Skeletal muscle tissue (tissue), 4 donors: ENCODE data around the gene ADAMTS12. TPM values are rescaled to one million over a fixed set of nuclear protein-coding genes. Genes with fewer than 3 reads are reported as not detected.

Experiments used
- H3K27ac ChIP-seq: one replicate; pipeline ENCODE4 v1.7.0; 2013; ENCODE audit warnings: mild to moderate bottlenecking, low read depth, low read length, inconsistent platforms
- H3K27me3 ChIP-seq, 3 donors: one replicate each; pipeline ENCODE4 v1.7.0; 2013; ENCODE audit warnings: low read length in 3 of 3; ENCODE audit not compliant: control insufficient read depth in 3 of 3, insufficient read depth in 3 of 3
- H3K36me3 ChIP-seq, 3 donors: one replicate each; pipeline ENCODE4 v1.7.0; 2013; ENCODE audit warnings: low read length in 3 of 3; ENCODE audit not compliant: control insufficient read depth in 3 of 3, insufficient read depth in 3 of 3
- H3K4me1 ChIP-seq, 3 donors: one replicate each; pipeline ENCODE4 v1.7.0; 2013; ENCODE audit warnings: low read length in 3 of 3, mild to moderate bottlenecking in 3 of 3; ENCODE audit not compliant: control insufficient read depth in 3 of 3, insufficient read depth in 3 of 3
- H3K4me3 ChIP-seq, 3 donors: one replicate each; pipeline ENCODE4 v1.7.0; 2013; ENCODE audit warnings: low read length in 3 of 3
- H3K9ac ChIP-seq, 3 donors: one replicate each; pipeline ENCODE4 v1.7.0; 2013; ENCODE audit warnings: low read length in 3 of 3, mild to moderate bottlenecking in 3 of 3, moderate library complexity in 2 of 3, low read depth in 1 of 3
- H3K9me3 ChIP-seq, 3 donors: one replicate each; pipeline ENCODE4 v1.7.0; 2013; ENCODE audit warnings: low read length in 3 of 3; ENCODE audit not compliant: control insufficient read depth in 3 of 3
- total RNA-seq: library from RNA; depleted of rRNA; stranded (reverse); fragments of >200 nt; gene quantifications from one replicate; pipeline ENCODE4 v1.2.3, GENCODE V29; 2014
- donor health status: Osteomylitis.

Gene ADAMTS12
- total RNA-seq, 1 donor from 2014 or later: 19.3 TPM

DNA sequence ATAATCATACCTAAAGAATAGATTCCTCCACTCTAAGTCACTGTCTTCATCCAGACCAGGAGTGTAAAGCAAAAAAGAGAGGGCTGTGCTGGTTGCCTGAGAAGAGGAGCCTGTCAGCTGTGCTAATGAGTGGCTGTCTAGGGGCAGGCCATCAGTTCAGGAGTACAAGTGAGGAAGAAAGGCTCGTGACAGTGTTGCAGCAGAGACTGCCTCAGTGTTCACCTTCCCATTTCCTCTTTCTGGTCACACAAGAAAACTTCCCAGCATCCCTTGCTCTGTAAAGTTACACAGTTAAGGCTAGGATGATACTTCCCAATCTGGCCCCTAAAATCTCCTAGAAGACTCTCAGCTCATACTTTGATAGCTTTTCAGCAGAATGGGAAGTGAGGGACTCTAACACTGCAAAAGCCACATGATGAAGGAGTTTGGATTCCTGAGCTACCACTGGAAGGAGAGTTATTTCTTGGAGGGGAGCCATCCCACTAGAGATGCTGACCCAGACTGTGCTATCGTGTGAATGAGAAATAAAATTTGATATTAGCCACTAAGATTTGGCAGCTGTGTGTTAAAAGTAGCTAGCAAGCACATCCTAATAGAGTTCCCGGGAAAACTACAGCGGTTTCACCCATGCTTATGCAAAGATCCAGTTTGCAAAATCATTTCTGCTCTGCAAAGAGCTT is 67.1 kb downstream of the ADAMTS12 start:
- no peak overlapping the region for H3K4me3 ChIP-seq
- no peaks in the 10 kb centered on the region for H3K36me3 ChIP-seq
- H3K27ac ChIP-seq: no peak overlapping the region
- H3K27me3 ChIP-seq: no peaks in the 10 kb centered on the region
- H3K4me1 ChIP-seq: peaks cover 0 to 3% (median 0%) of the 10 kb centered on the region in 3 donors
- no peak overlapping the region for H3K9ac ChIP-seq
- peaks cover 0 to 2% (median 0%) of the 10 kb centered on the region in 3 donors for H3K9me3 ChIP-seq

DNA sequence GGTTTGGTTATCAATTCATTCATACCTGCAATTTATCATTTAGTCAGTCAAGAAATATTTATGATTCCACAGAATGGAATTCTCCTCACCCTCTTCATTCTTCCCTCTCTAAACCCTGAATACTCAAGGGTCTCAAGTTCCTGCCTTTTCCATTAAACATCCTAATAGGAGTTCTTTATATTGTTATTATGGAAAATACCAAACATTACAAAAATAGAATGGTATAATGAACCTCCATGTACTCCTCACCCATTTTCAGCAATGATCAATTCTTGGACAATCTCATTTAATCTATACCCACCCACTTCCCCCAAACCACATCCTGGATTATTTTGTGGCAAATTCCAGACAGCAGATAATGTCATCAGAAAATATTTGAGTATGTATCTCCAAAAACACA is 74.5 kb downstream of the ADAMTS12 start:
- Histone ChIP-seq H3K36me3 (no peaks in the 10 kb centered on the region), H3K27ac (no peak overlapping the region), H3K9me3 (peaks cover 0 to 2% (median 0%) of the 10 kb centered on the region in 3 donors), H3K9ac (no peak overlapping the region), H3K4me1 (no peaks in the 10 kb centered on the region), H3K4me3 (no peak overlapping the region), H3K27me3 (no peaks in the 10 kb centered on the region)

DNA sequence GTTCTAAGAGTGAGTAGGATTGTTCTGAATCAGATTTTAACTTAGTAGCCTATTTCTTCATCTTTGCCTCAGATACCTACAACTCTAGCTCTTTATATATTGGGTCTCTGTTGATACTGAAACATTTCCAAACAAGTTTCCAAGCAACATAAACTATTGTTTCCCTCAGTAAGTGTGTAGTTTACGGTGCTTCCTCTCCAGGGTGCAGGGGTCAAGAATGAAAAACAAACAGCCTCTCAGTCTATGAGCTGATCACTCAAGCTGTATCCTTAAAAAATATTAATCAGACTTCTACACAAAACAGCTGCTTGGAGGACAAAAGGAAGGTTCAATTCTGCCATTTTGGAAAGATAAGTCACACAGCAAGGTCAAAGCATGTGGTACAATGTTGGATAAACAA is 75.0 kb downstream of the ADAMTS12 start:
- H3K4me1 ChIP-seq: no peaks in the 10 kb centered on the region
- no peak overlapping the region for H3K4me3 ChIP-seq
- no peak overlapping the region for H3K27ac ChIP-seq
- no peaks in the 10 kb centered on the region for H3K27me3 ChIP-seq
- H3K9ac ChIP-seq: no peak overlapping the region
- peaks cover 0 to 2% (median 0%) of the 10 kb centered on the region in 3 donors for H3K9me3 ChIP-seq
- H3K36me3 ChIP-seq: no peaks in the 10 kb centered on the region

DNA sequence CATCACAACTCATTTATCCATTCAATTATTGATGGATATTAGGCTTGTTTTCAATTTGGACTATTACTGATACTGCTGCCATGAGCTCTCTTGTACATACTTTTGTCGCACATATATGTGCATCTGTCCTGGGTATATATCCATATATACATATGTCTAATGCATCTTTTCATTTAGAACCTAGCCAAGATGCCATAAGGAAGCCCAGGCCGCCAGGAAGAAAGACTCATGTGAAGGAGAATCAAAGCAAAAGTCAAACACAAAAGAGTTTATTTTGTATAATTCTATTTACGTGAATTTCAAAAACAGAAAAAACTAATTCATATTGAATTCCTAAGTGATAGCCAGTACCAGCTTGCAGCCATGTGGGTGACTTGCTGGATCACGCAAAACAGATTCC is 79.0 kb downstream of the ADAMTS12 start:
- H3K27me3 ChIP-seq: no peaks in the 10 kb centered on the region
- H3K9me3 ChIP-seq: peaks cover 0 to 1% (median 0%) of the 10 kb centered on the region in 3 donors
- H3K36me3 ChIP-seq: no peaks in the 10 kb centered on the region
- H3K4me1 ChIP-seq: no peaks in the 10 kb centered on the region
- H3K9ac ChIP-seq: no peak overlapping the region
- no peak overlapping the region for H3K27ac ChIP-seq
- H3K4me3 ChIP-seq: no peak overlapping the region

DNA sequence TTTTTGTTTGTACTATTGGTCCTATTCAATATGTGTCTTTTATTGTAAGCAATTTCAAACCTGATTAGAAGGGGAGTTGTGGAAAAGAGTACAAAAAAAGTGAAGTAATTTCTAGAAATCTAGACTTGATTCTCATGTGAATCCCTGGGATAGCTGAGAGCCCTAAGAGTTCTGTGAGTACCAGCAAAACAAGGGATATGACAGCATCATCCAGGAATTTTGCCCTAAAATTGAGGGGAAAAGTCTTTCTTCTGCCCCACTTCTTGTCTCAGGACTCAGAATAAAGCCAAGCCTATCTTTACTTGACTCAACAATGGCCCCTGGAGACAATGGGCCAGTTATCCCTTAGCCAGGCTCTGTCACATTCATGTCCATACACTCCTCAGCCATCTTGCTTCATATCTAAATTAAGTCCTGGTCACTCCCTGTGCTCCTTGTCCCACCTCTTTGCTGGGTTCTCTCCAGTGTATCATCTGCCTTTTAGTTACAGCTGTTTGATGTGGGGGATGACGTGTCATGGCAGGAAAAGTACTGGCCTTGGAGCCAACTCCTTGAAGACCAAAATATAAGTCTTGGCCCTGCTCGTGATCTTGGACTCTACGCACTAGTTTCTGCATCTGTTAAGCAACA is 81.2 kb downstream of the ADAMTS12 start:
- Histone ChIP-seq H3K27ac (no peak overlapping the region), H3K9ac (no peak overlapping the region), H3K4me3 (no peak overlapping the region), H3K36me3 (no peaks in the 10 kb centered on the region), H3K9me3 (peaks cover 0 to 1% (median 0%) of the 10 kb centered on the region in 3 donors), H3K4me1 (no peaks in the 10 kb centered on the region), H3K27me3 (no peaks in the 10 kb centered on the region)

DNA sequence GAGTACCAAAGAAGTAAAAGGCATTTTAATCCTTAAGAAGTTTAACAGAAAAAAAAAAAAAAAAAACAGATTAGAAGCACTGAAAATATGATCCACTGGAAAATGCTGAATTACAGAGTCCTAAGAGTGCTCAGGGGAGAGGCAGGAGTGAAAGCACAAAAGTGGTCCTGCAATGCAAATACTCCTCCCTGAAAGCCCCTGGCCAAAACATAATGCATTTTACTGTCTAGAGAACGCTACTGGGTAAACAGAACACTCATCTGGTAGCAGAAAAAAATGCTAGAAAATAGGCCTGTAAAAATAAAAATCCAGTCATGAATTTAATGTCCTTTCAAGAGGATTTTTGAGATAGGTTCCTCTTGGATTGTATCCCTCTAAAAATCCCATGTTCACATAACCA is 81.9 kb downstream of the ADAMTS12 start:
- Histone ChIP-seq H3K27ac (no peak overlapping the region), H3K9ac (no peak overlapping the region)

DNA sequence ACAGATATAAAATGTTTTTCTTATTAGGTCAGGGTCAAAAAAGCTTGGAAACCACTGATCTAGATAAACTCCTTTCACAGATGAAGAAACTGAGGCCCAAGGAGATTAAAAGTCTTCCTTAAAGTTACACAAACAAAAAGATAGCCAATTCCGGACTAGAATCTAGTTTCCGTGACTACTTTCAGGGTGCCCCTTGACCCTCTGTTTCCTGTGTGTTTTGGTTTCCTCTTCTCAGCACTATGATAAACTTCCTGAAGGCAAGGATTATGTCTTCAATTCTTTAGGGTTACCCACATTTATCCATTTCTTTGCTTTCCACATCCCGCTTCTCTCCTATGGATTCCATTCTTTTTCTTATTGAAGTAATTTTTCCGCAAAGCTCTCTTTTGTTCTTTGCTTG is 83.1 kb downstream of the ADAMTS12 start:
- no peak overlapping the region for H3K9ac ChIP-seq

More for the DNA sequence above, 81.9 kb downstream of the ADAMTS12 start:
- H3K27me3 ChIP-seq: no peaks in the 10 kb centered on the region
- H3K36me3 ChIP-seq: no peaks in the 10 kb centered on the region
- H3K9me3 ChIP-seq: peaks cover 0 to 1% (median 0%) of the 10 kb centered on the region in 3 donors
- no peaks in the 10 kb centered on the region for H3K4me1 ChIP-seq
- H3K4me3 ChIP-seq: no peak overlapping the region

DNA sequence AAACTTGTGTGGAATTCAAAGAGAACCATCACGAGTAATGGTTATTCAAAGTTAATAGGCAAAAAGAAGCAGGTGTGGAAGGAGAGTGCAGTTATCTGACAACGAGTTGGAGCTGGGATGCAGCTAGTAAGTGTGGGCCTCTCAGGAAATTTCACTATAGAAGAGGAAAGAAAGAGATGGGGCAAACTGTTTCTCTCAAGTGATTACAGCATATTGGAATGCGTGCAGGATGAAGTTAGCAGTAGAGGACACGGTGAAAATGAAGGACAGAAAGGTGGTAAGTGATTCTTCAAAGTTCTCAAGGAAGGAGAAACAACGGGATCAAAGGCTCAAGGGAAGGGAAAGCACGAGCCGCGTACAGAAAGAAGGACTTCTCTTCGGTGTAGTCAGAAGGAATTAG is 84.0 kb downstream of the ADAMTS12 start:
- Histone ChIP-seq H3K9me3 (peaks cover 0 to 1% (median 0%) of the 10 kb centered on the region in 3 donors), H3K27me3 (no peaks in the 10 kb centered on the region), H3K27ac (no peak overlapping the region), H3K4me1 (no peaks in the 10 kb centered on the region), H3K4me3 (no peak overlapping the region), H3K9ac (no peak overlapping the region), H3K36me3 (no peaks in the 10 kb centered on the region)

More for the DNA sequence above, 83.1 kb downstream of the ADAMTS12 start:
- peaks cover 0 to 1% (median 0%) of the 10 kb centered on the region in 3 donors for H3K9me3 ChIP-seq
- H3K27me3 ChIP-seq: no peaks in the 10 kb centered on the region
- no peaks in the 10 kb centered on the region for H3K4me1 ChIP-seq
- no peak overlapping the region for H3K4me3 ChIP-seq
- no peaks in the 10 kb centered on the region for H3K36me3 ChIP-seq
- H3K27ac ChIP-seq: no peak overlapping the region

DNA sequence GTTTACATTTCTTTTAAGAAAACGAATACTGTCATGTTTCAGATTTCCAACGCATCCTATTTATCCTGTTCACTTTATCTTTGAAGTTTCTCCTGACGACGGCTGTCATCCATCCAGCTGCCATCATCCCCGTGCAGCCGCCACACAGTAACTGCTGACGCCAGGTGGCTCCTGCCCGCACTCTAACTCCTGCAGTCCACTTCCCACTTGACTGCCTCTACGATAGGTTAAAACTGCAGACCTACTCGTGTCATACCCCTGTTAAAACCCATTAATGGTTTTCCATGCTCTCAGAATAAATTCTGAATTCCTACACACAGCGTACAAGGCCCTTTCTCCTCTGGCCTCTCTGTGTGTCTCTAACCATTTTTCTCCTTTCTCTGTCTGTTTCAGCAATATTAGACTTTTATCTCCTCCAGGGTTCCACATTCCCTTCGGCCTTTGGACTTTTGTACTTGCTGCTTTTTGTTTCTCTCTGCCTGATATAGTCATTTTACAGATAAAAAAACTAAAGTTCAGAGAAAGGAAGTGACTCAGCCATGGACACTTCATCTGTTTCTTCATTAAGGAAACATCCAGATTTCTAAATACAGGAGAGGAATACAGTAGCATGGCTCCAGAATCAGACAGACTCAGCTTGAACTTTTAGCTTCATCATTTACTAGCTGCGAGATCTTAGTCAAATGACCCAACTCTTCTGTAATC is 84.9 kb downstream of the ADAMTS12 start:
- no peaks in the 10 kb centered on the region for H3K36me3 ChIP-seq
- H3K27ac ChIP-seq: no peak overlapping the region
- no peaks in the 10 kb centered on the region for H3K27me3 ChIP-seq
- no peak overlapping the region for H3K9ac ChIP-seq
- H3K4me1 ChIP-seq: no peaks in the 10 kb centered on the region
- no peak overlapping the region for H3K4me3 ChIP-seq
- peaks cover 0 to 1% (median 0%) of the 10 kb centered on the region in 3 donors for H3K9me3 ChIP-seq

DNA sequence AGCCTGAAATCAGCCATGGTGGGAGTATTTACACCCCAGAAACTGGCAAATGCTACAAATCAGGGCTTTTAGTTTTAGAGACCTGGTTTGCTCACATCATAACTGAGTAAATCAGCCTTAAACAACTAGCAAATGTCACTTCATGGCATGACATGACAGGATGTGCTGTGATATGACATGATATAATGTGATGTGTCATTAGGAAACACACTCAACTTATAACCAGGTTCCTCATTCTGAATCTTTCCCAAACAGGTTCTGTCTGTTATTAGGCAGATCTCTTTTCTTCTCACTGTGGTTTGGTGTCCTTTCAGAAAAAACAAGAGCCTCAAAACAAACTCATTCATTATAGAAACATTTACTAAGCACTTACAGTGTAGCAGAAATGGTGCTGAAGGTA is 90.5 kb downstream of the ADAMTS12 start:
- H3K27ac ChIP-seq: no peak overlapping the region
- H3K36me3 ChIP-seq: no peaks in the 10 kb centered on the region
- no peaks in the 10 kb centered on the region for H3K4me1 ChIP-seq
- H3K9me3 ChIP-seq: no peaks in the 10 kb centered on the region
- H3K27me3 ChIP-seq: no peaks in the 10 kb centered on the region
- H3K4me3 ChIP-seq: no peak overlapping the region
- H3K9ac ChIP-seq: no peak overlapping the region
